Measurements from ENCODE around the gene JADE2. TPM values are rescaled to one million over a fixed set of nuclear protein-coding genes. Genes with fewer than 3 reads are reported as not detected.

Gene JADE2
- total RNA-seq, 2 donors from 2014 or later = 24.1 to 33.3 TPM

DNA sequence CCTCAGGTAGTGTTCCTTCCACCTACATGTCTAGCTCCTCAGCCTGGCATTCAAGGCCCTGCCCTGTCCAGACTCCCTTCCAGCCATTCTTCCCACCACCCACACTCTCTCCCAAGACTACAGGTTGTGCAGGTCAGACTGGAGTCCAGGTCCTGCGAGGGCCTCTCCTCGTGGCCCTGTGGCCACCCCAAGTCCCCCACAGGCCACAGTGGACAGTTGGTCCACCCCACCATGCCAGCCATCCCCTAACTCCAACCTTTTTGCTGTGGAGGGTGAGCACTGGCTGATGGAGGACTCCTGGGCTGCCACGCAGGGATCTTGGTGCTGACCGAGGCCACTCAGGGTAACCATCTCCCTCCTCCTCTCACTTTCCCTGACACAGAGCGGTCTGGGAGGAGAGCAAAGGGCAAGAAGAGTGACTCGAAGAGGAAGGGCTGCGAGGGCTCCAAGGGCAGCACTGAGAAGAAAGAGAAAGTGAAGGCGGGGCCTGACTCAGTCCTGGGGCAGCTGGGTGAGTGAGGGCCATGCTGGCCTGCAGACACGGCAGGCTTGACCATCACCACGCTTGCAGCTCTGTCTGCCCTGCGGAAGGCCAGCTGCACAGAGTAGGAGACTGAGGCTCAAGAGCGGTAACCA, 51.0 kb downstream of the JADE2 start:
- Histone ChIP-seq H3K4me1 (no peaks in the 10 kb centered on the region), H3K9ac (ENCODE audit: low read depth in 2 of 2, low read length in 2 of 2) (no peak overlapping the region), H3K36me3 (peaks cover 33% of the 10 kb centered on the region), H3K9me3 (no peaks in the 10 kb centered on the region), H3K4me3 (no peak overlapping the region), H3K27me3 (no peaks in the 10 kb centered on the region), H3K27ac (no peak overlapping the region)
- DNase-seq = no peak
- intact Hi-C loops (cut with DNase I) = loop anchor here (5.0 to 10.0 kb wide), 3 partner anchors 49 to 269 kb away; partner anchors contain the start of gene JADE2
- TF ChIP-seq, protein P1, sequence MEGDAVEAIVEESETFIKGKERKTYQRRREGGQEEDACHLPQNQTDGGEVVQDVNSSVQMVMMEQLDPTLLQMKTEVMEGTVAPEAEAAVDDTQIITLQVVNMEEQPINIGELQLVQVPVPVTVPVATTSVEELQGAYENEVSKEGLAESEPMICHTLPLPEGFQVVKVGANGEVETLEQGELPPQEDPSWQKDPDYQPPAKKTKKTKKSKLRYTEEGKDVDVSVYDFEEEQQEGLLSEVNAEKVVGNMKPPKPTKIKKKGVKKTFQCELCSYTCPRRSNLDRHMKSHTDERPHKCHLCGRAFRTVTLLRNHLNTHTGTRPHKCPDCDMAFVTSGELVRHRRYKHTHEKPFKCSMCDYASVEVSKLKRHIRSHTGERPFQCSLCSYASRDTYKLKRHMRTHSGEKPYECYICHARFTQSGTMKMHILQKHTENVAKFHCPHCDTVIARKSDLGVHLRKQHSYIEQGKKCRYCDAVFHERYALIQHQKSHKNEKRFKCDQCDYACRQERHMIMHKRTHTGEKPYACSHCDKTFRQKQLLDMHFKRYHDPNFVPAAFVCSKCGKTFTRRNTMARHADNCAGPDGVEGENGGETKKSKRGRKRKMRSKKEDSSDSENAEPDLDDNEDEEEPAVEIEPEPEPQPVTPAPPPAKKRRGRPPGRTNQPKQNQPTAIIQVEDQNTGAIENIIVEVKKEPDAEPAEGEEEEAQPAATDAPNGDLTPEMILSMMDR (IDR thresholded peaks at IDR 0.05) = no peak

DNA sequence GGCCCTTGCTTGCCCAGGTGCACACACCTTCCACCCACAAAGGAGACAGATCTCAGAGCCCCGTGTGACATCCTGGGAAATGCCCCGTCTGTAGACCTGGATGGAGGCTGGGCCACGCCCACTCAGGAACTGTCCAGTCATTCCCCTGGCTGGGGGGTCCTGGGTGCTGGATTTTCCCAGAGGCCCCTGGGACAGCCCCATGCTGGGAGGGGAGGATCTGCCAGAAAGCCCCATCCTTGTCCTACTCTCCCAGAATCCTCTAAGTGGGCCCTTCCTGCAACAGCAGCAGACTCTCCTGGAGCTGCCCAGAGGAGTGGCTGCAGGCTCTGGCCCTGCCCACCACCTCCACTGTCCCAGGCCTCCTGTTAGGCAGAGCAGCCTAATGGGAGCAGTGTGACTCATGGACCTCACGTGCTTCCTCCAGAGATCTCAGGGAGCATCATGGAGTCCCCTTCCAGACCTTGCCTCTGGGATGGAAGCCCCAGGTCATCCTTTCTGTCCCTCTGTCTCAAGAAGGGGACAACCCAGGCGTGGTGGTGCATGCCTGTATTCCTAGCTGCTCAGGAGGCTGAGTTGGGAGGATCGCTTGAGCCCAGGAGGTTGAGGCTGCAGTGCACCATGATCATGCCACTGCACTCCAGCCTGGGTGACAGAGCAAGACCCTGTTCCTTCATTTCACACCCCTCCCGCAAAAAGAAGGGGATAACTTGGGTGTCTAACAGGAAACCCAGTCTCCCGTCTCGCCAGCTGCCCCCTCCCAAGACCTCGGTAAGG, 51.7 kb downstream of the JADE2 start:
- H3K27me3 ChIP-seq = no peaks in the 10 kb centered on the region
- no peak overlapping the region for H3K27ac ChIP-seq
- no peak overlapping the region for H3K4me3 ChIP-seq
- DNase-seq = no peak
- intact Hi-C loops (cut with DNase I) = loop anchor here (5.0 to 10.0 kb wide), 3 partner anchors 50 to 270 kb away; partner anchors contain the start of gene JADE2
- TF ChIP-seq, protein P1 (IDR thresholded peaks at IDR 0.05) = no peak
- peaks cover 30% of the 10 kb centered on the region for H3K36me3 ChIP-seq
- H3K4me1 ChIP-seq = no peaks in the 10 kb centered on the region
- no peak overlapping the region for H3K9ac ChIP-seq (ENCODE audit: low read depth in 2 of 2, low read length in 2 of 2)
- H3K9me3 ChIP-seq = no peaks in the 10 kb centered on the region

DNA sequence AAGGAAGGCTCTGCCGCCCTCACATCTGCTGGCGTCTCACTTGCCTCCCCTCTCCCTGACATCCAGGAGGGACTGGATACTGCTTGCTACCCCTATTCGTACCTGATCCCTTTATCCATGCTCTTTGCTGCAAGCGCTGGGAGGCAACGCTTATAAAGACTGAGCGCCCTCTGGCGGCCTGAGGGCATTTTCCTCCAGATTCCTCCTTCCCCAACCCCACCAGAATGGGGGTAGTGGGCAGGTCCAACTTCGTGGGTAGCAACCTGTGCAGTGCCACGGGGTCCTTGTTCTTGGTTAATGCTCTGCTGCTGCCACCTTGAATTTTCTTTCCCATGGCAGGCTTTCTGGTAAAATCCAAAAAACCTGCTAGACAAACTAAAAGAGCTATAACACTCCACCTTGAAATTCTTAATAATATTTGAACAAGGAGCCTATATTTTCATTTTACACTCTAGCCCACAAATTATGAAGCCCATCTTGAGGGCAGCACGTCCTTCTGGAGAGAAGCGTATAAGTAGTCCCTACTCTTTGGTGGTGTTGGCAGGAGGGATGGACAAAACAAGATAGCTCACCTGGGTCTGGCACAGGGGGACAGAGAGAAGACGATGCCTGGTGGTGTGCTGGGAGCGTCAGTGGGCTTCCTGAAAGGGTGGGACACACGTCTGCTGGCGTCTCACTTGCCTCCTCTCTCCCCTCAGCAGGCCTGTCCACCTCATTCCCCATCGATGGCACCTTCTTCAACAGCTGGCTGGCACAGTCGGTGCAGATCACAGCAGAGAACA, 52.5 kb downstream of the JADE2 start:
- Histone ChIP-seq H3K4me3 (no peak overlapping the region), H3K9me3 (no peaks in the 10 kb centered on the region), H3K27ac (no peak overlapping the region), H3K9ac (ENCODE audit: low read depth in 2 of 2, low read length in 2 of 2) (no peak overlapping the region), H3K4me1 (no peaks in the 10 kb centered on the region), H3K27me3 (no peaks in the 10 kb centered on the region), H3K36me3 (peaks cover 24% of the 10 kb centered on the region)
- TF ChIP-seq, protein P1 (IDR thresholded peaks at IDR 0.05) = peak; percentile 86
- DNase-seq = peak; percentile 85
- intact Hi-C loops (cut with DNase I) = loop anchor here (5.0 to 10.0 kb wide), 3 partner anchors 51 to 271 kb away; partner anchors contain the start of gene JADE2

DNA sequence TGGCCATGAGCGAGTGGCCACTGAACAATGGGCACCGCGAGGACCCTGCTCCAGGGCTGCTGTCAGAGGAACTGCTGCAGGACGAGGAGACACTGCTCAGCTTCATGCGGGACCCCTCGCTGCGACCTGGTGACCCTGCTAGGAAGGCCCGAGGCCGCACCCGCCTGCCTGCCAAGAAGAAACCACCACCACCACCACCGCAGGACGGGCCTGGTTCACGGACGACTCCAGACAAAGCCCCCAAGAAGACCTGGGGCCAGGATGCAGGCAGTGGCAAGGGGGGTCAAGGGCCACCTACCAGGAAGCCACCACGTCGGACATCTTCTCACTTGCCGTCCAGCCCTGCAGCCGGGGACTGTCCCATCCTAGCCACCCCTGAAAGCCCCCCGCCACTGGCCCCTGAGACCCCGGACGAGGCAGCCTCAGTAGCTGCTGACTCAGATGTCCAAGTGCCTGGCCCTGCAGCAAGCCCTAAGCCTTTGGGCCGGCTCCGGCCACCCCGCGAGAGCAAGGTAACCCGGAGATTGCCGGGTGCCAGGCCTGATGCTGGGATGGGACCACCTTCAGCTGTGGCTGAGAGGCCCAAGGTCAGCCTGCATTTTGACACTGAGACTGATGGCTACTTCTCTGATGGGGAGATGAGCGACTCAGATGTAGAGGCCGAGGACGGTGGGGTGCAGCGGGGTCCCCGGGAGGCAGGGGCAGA, 53.3 kb downstream of the JADE2 start:
- H3K9me3 ChIP-seq = no peaks in the 10 kb centered on the region
- H3K27me3 ChIP-seq = no peaks in the 10 kb centered on the region
- peaks cover 21% of the 10 kb centered on the region for H3K36me3 ChIP-seq
- H3K27ac ChIP-seq = no peak overlapping the region
- H3K4me1 ChIP-seq = no peaks in the 10 kb centered on the region
- intact Hi-C loops (cut with DNase I) = loop anchor here (5.0 to 10.0 kb wide), 3 partner anchors 51 to 271 kb away; partner anchors contain the start of gene JADE2
- no peak for DNase-seq
- H3K4me3 ChIP-seq = no peak overlapping the region
- no peak overlapping the region for H3K9ac ChIP-seq (ENCODE audit: low read depth in 2 of 2, low read length in 2 of 2)
- TF ChIP-seq, protein P1 (IDR thresholded peaks at IDR 0.05) = no peak
